GM15510 (cell line): ENCODE measurements around the gene MMP7.

Source experiments
- POLR2A ChIP-seq: IDR thresholded peaks from 3 replicates; pipeline ENCODE4 v1.6.1; 2011; ENCODE audit warnings: borderline replicate concordance; ENCODE audit not compliant: insufficient read length; ENCODE audit errors: extremely low read depth

The MMP7 gene

DNA sequence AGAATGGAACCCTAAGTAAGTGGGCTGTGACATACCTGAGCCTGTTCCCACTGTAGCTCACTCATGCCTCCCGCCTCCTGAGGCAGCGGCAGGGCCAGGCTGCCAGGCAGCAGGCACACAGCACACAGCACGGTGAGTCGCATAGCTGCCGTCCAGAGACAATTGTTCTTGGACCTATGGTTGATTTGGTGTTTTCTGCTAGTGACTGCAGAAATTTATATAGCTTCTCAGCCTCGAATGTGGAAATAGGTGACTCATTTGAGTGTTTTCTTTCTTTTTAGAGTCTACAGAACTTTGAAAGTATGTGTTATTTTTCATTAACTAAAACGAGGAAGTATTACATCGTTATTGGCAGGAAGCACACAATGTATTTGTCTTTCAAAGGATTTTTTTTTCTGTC, at the start of gene MMP7:
TSS of gene MMP7 (minus strand) at position 190 of the 400 bp plus-strand sequence. CDS start at position 143, 47 bp downstream.
- TF ChIP-seq POLR2A: no peak

GRCh38 chr11:102577723-102578122, 47.2 kb upstream of the MMP7 start:
- no peak for TF ChIP-seq POLR2A

- no peak for TF ChIP-seq POLR2A
Observed at GRCh38 chr11:102577182-102577581, 46.6 kb upstream of the MMP7 start.

- no peak for TF ChIP-seq POLR2A
Observed at GRCh38 chr11:102576350-102576749, 45.8 kb upstream of the MMP7 start.

- TF ChIP-seq POLR2A: no peak
Observed at GRCh38 chr11:102575012-102575411, 44.5 kb upstream of the MMP7 start.

GRCh38 chr11:102573851-102574250, 43.3 kb upstream of the MMP7 start:
- TF ChIP-seq POLR2A: no peak

DNA sequence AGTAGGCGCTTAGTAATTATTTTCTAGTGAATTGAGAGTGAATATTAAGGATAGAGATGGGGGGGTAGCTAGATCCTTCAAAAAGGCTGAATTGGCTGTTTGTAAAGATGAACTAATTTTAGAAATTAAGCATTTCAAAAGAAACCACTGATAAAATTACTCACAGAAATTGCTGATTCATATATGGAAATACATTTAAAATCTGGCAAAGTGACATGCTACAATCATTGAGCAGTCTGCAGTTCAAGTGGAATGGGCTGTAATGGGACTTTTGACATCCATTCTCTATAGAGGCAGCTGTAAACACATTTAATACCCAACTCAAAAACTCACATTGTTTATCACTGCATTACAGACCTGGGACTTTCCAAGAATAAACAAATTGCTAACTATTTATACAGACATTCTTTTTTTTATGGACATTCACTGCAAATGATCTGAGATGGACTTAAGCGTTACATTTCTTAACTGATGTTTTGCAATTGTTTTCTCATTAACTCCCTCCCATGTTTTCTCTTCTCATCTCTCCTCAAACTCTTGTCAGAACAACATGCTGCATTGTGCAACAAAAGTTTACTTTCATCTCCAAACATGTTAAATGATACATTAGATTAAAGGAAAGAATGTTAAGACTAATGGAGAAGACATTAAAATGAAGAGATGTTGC, 42.1 kb upstream of the MMP7 start:
- TF ChIP-seq POLR2A: no peak

GRCh38 chr11:102568851-102569250, 38.3 kb upstream of the MMP7 start:
- no peak for TF ChIP-seq POLR2A

GRCh38 chr11:102566112-102566511, 35.6 kb upstream of the MMP7 start:
- no peak for TF ChIP-seq POLR2A

DNA sequence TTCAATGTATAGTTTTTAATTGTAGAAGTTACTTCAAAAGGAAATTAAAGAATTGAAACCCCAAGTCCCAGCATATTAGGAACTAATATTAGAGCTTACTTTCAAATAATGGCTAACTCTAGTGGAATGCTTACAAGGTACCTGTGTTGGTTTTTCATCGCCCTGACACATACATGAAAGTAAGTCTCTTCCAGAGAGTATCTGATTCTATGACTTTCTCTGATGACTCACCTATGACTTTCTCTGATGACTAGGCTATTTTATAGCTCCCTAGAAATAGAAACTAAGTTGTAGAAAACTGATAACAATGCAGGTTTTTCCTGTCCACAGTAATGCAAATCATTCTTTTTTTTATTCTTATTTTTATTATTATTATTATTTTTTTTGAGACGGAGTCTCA, 33.6 kb upstream of the MMP7 start:
- no peak for TF ChIP-seq POLR2A

DNA sequence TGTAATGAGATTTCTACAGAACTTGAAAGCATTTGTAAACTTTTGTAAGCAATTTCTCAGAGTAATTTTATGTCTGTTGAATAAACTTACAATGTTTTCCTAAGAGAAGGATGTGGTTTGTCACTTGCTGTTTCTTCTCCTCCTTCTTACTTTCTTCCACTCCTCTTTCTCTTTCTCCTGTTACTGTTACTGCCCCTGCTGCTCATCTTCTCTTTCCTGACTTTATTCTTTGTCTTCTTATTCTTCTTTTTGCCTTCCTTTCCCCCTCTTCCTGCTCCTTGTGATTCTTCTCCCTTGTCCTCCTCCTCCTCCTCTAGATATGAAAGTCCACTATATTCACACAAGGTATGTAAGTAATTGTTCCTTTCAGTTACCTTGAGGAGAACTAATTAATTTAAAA, 31.1 kb upstream of the MMP7 start:
- TF ChIP-seq POLR2A: no peak

DNA sequence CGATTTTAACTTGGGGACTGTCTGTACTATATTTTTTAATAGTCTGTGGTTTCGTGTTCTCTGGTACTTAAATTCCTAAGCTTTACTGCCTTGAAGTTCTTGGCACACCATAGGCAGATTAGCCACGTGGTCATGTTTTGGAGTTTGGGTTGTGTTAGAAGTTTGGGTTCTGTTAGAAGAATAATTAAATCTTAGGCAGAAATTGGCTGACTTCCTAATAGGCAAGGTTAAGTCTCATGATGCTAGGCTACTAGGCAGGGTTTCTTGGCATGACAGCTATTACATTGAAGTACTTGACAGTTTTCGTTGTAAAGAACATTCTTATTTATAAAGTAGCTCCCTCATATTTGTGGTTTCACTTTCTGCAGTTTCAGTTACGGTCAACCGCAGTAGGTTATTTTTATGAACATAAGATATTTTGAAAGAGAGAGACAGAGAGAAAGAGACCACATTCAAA, 30.0 kb upstream of the MMP7 start:
- TF ChIP-seq POLR2A: no peak

DNA sequence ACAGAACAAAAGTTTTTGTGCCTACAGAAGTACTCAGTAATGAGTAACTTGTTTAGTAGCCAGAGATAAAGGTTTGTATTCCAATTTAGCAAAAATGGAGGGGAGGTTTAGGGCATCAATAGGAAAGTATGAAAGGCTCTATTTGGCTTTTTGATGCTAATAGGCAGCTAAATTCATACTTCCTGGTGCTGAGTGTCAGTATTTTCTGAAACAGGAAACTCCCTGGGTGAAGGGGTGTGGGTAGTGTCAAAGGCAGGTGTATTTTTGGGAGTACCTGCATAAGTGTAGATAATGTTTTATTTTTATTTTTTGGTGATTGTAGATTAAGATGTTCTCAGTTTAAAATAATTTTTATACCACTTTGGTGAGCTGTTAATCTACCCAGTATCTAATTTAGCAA, 29.3 kb upstream of the MMP7 start:
- TF ChIP-seq POLR2A: no peak

DNA sequence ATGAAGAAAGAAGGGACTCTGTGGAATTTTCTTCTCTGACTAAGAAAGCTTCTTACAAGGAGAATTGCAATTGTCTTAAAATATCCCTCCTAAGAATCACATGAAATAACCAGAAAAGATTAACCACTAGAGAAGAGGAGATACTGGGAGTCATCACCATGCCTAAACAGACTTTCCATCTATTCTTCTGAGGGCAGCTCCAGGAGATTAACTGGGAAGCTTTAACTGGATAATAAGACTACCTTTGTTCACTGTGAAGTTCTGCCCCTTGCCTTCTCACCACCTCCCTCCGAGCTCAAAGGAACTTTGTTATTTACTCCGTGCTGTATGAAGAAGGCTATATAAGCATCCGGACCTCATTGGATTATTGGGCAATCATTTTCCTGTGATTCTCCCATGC, 24.5 kb upstream of the MMP7 start:
- TF ChIP-seq POLR2A: no peak

DNA sequence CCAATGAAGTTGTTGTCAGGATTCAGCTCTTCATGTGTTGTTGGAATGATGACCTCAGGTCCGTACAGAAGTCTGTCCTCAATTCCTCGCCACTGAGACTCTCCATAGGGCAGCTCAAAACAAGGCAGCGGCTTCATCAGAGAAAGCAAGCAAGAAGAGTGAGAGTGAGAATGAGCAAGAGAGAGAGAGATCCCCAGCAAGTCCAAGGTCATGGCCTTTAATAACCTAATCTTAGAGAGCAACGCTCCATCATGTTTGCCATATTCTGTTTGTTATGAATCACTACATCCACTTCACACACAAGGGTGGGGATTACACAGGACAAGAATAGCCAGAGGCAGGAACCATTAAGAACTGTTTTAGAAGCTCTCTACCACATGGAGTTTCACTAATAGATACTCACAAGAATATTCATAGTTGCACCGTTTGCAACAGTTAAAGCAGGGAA, 23.3 kb upstream of the MMP7 start:
- no peak for TF ChIP-seq POLR2A

DNA sequence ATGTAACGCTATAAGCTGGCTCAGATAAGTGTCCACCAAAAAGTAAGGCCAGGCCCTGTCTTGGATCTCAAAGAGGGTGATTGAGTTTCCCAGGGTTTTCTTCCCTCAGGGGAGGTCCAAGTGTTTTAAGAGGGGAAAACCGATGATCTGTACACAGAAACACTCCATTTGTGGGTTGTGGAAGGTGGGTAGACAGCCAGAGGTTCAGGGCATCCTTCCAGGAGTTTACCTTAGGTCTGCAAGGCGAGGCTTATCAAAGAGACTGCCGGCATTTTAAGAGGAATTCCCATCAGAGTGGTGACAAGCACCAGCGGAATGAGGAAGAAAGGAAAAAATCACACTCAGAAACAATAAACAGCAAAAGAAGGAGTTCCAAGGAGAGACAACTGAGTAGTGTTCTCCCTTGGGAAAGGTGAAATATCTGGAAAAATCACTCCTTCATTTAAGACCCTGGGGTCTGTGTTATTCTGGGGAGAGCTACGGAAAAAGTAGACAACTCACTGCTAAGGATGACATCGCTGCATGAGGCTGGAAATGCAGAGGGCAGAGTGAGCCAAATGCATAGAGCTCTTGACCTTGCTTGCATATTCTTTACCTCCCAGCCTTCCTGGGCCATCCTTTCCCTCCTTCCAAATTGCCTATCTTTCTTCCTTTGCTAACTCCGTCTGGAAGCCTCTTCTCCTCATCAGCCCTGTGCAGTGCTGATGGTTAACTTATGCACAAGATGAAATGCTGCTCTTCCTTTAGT, 22.1 kb upstream of the MMP7 start:
- no peak for TF ChIP-seq POLR2A
